ENCODE results near the gene SPDYA. TPM values are rescaled to one million over a fixed set of nuclear protein-coding genes. Genes with fewer than 3 reads are reported as not detected.

Gene SPDYA
- total RNA-seq, 1 experiment from 2014 or later, result 0.60 TPM

Other genes with a start within 250 kb of the SPDYA start
- 142 and 168 TPM in 2 replicates for gene PPP1CB, start 59.0 kb upstream of the SPDYA start, total RNA-seq (2014; rRNA removed; shearing (Covaris generic))
- gene TRMT61B, start 59.5 kb downstream of the SPDYA start, total RNA-seq (2014; rRNA removed; shearing (Covaris generic)), result 14.5 and 29.2 TPM in 2 replicates
- gene WDR43, start 83.8 kb downstream of the SPDYA start, total RNA-seq (2014; rRNA removed; shearing (Covaris generic)), result 42.5 and 49.0 TPM in 2 replicates
- gene TOGARAM2, start 170.5 kb downstream of the SPDYA start, total RNA-seq (2014; rRNA removed; shearing (Covaris generic)), result 0.29 TPM in 1 of 2 replicates, not detected in the other

All from RPMI7951 (cell line).